SK-N-SH (cell line): ENCODE results near the gene MXRA5. TPM values are rescaled to one million over a fixed set of nuclear protein-coding genes. Genes with fewer than 3 reads are reported as not detected.

Experiments
- CTCF ChIA-PET: fragments of 300-600, 350-600 bp; formaldehyde crosslinking; extraction: SDS; loops from one replicate; lab custom pipeline; 2021; lab: Yijun Ruan, JAX
- POLR2A ChIA-PET: fragments of 350-600 bp; sonication (Branson Sonifier 250); formaldehyde crosslinking; extraction: SDS; loops from one replicate; lab custom pipeline; 2020; ENCODE audit warnings: antibody characterized with exemption, inconsistent platforms; lab: Yijun Ruan, JAX
- DNase-seq: peaks from one replicate; pipeline ENCODE4 v3.0.0; 2012
- H2AFZ ChIP-seq: fragments of 200-600 bp; sonication (generic); 2 replicates; pipeline ENCODE4 v1.8.1; 2016; ENCODE audit warnings: antibody characterized with exemption, mild to moderate bottlenecking, low read depth
- H3F3A ChIP-seq: fragments of 200-600 bp; sonication (generic); replicated peaks from 2 replicates; pipeline ENCODE3; 2016; ENCODE audit warnings: antibody characterized with exemption, mild to moderate bottlenecking; ENCODE audit not compliant: insufficient read depth
- H3K27ac ChIP-seq, 2 experiments: fragments of 200-500 bp in 1 of 2; fragments of 200-600 bp in 1 of 2; sonication (Bioruptor generic) in 1 of 2; sonication (generic), shearing (Covaris generic) in 1 of 2; 2 replicates each; pipeline versions ENCODE4 v1.5.1 to v1.6.1; 2014 to 2016; ENCODE audit warnings: low read depth in 2 of 2, inconsistent platforms in 1 of 2, low read length in 1 of 2, mild to moderate bottlenecking in 1 of 2, mixed read lengths in 1 of 2
- H3K27me3 ChIP-seq: fragments of 200-600 bp; sonication (generic), shearing (Covaris generic); 2 replicates; pipeline ENCODE4 v1.6.1; 2016; ENCODE audit warnings: mixed run types; ENCODE audit not compliant: insufficient read depth
- H3K36me3 ChIP-seq, 2 experiments: fragments of 200-500 bp in 1 of 2; fragments of 200-600 bp in 1 of 2; sonication (Bioruptor generic) in 1 of 2; sonication (generic) in 1 of 2; replicated peaks in 1 of 2; 2 replicates each; pipeline versions ENCODE3 to v1.5.1; 2014 to 2016; ENCODE audit warnings: low read length in 1 of 2, mild to moderate bottlenecking in 1 of 2; ENCODE audit not compliant: insufficient read depth in 2 of 2, control insufficient read depth in 1 of 2
- H3K4me1 ChIP-seq, 2 experiments: fragments of 200-500 bp in 1 of 2; fragments of 200-600 bp in 1 of 2; sonication (Bioruptor generic) in 1 of 2; sonication (generic), shearing (Covaris generic) in 1 of 2; 2 replicates each; pipeline versions ENCODE4 v1.5.1 to v1.6.1; 2014 to 2016; ENCODE audit warnings: low read depth in 1 of 2, low read length in 1 of 2, mixed run types in 1 of 2; ENCODE audit not compliant: insufficient read depth in 2 of 2, control insufficient read depth in 1 of 2
- H3K4me2 ChIP-seq: fragments of 200-600 bp; sonication (generic), shearing (Covaris generic); 2 replicates; pipeline ENCODE4 v1.6.1; 2017; ENCODE audit warnings: mixed run types
- H3K4me3 ChIP-seq, 2 experiments: fragments of 200-500 bp in 1 of 2; fragments of 200-600 bp in 1 of 2; sonication (Bioruptor generic) in 1 of 2; sonication (generic), shearing (Covaris generic) in 1 of 2; 2 replicates each; pipeline versions ENCODE4 v1.5.1 to v1.8.1; 2014 to 2016; ENCODE audit warnings: low read depth in 2 of 2, inconsistent platforms in 1 of 2, low read length in 1 of 2, mild to moderate bottlenecking in 1 of 2, mixed read lengths in 1 of 2, moderate library complexity in 1 of 2
- H3K79me2 ChIP-seq: fragments of 200-600 bp; sonication (generic); 2 replicates; pipeline ENCODE4 v1.8.1; 2017; ENCODE audit warnings: mild to moderate bottlenecking; ENCODE audit not compliant: insufficient read depth
- H3K9ac ChIP-seq: fragments of 200-600 bp; sonication (generic); 2 replicates; pipeline ENCODE4 v1.6.1; 2017; ENCODE audit warnings: mixed run types
- H3K9me2 ChIP-seq: fragments of 200-600 bp; sonication (generic); 2 replicates; pipeline ENCODE4 v1.6.1; 2017; ENCODE audit warnings: mixed run types
- H3K9me3 ChIP-seq: fragments of 200-600 bp; sonication (generic); 2 replicates; pipeline ENCODE4 v1.6.1; 2017; ENCODE audit warnings: mixed run types, mild to moderate bottlenecking, moderate library complexity
- H4K20me1 ChIP-seq: fragments of 200-600 bp; sonication (generic); 2 replicates; pipeline ENCODE4 v1.6.1; 2017; ENCODE audit warnings: mild to moderate bottlenecking, mixed run types; ENCODE audit not compliant: insufficient read depth
- CTCF ChIP-seq: fragments of 200-600 bp; sonication (generic); IDR thresholded peaks from 2 replicates; pipeline ENCODE4 v1.6.1; 2017; ENCODE audit warnings: antibody characterized with exemption, mild to moderate bottlenecking, moderate library complexity
- EP300 ChIP-seq, 2 experiments: IDR thresholded peaks; 2 replicates each; pipeline versions ENCODE4 v1.4.0 to v1.6.1; 2012; ENCODE audit warnings: borderline replicate concordance in 1 of 2, low read depth in 1 of 2, low read length in 1 of 2
- GABPA ChIP-seq: IDR thresholded peaks from 2 replicates; pipeline ENCODE4 v1.4.0; 2012; ENCODE audit warnings: low read depth, mild to moderate bottlenecking
- IRF3 ChIP-seq: fragments of 150-350 bp; IDR thresholded peaks from 2 replicates; pipeline ENCODE4 v1.6.1; 2016; ENCODE audit warnings: mild to moderate bottlenecking, low read depth, low read length
- JUND ChIP-seq: IDR thresholded peaks from 2 replicates; pipeline ENCODE4 v1.4.0; 2012
- MXI1 ChIP-seq: IDR thresholded peaks from 2 replicates; pipeline ENCODE4 v1.6.1; 2012; ENCODE audit warnings: mild to moderate bottlenecking, low read depth, low read length, improper control_type of control experiment
- NFIC ChIP-seq: IDR thresholded peaks from 2 replicates; pipeline ENCODE4 v1.4.0; 2012; ENCODE audit warnings: borderline replicate concordance
- PBX3 ChIP-seq: IDR thresholded peaks from 2 replicates; pipeline ENCODE4; 2012
- SMC3 ChIP-seq: IDR thresholded peaks from 2 replicates; pipeline ENCODE4 v1.6.1; 2012; ENCODE audit warnings: low read depth, low read length, improper control_type of control experiment
- USF2 ChIP-seq: fragments of 150-350 bp; IDR thresholded peaks from 2 replicates; pipeline ENCODE4 v1.6.1; 2017; ENCODE audit warnings: antibody characterized with exemption, low read length, low read depth, borderline replicate concordance
- YY1 ChIP-seq: IDR thresholded peaks from 2 replicates; pipeline ENCODE4 v1.4.0; 2012; ENCODE audit warnings: low read depth, mild to moderate bottlenecking
- ZBTB33 ChIP-seq: IDR thresholded peaks from 2 replicates; pipeline ENCODE4 v1.4.0; 2012; ENCODE audit warnings: low read depth, borderline replicate concordance
- WGBS: methylation state at CpG from one replicate; pipeline ENCODE4 v1.1.6; 2017; ENCODE audit warnings: low lambda C conversion rate; 5-methylcytosine and 5-hydroxymethylcytosine counted together
- polyA plus RNA-seq, 3 experiments: library from polyadenylated mRNA; depleted of rRNA; stranded (reverse); fragments of >200 nt; gene quantifications; 2 replicates each; pipeline ENCODE4 v1.2.3, GENCODE V29; 2012

The MXRA5 gene
- polyA plus RNA-seq, 1 of the 3 experiments (the other 2 are of a cell fraction), result 7.9 TPM

GRCh38 chrX:3388457-3388856 lies 42.0 kb upstream of the MXRA5 start (continued):
- no peak for TF ChIP-seq ZBTB33
- no peak for TF ChIP-seq NFIC
- no peak for TF ChIP-seq PBX3

GRCh38 chrX:3384327-3384726 lies 37.9 kb upstream of the MXRA5 start:
- Histone ChIP-seq H3K27ac (no peak overlapping the region), H3K79me2 (no peaks in the 10 kb centered on the region), H3K9me3 (no peaks in the 10 kb centered on the region), H3K27me3 (no peaks in the 10 kb centered on the region), H4K20me1 (no peaks in the 10 kb centered on the region), H2AFZ (no peak overlapping the region), H3F3A (no peaks in the 10 kb centered on the region), H3K4me3 (no peak overlapping the region), H3K4me2 (no peak overlapping the region), H3K36me3 (no peaks in the 10 kb centered on the region), H3K4me1 (no peaks in the 10 kb centered on the region), H3K9ac (no peak overlapping the region), H3K9me2 (no peaks in the 10 kb centered on the region)
- POLR2A ChIA-PET, result no interaction called here
- TF ChIP-seq SMC3, result no peak
- no peak for TF ChIP-seq USF2
- no peak for TF ChIP-seq JUND
- no peak for TF ChIP-seq IRF3
- no peak for TF ChIP-seq YY1
- no peak for TF ChIP-seq NFIC
- TF ChIP-seq GABPA, result no peak
- WGBS, result 0% methylated on average over 3 of the region's 3 CpGs
- CTCF ChIA-PET, result no interaction called here
- DNase-seq, result no peak

GRCh38 chrX:3380603-3381002 lies 34.2 kb upstream of the MXRA5 start:
- H3K9me3 ChIP-seq, result no peaks in the 10 kb centered on the region
- no peaks in the 10 kb centered on the region for H3K27me3 ChIP-seq
- ChIA-PET POLR2A (no interaction called here), CTCF (no interaction called here)
- H3K4me2 ChIP-seq, result no peak overlapping the region
- no peaks in the 10 kb centered on the region for H3K36me3 ChIP-seq
- no peak overlapping the region for H3K9ac ChIP-seq
- H3K79me2 ChIP-seq, result no peaks in the 10 kb centered on the region
- no peaks in the 10 kb centered on the region for H3K4me1 ChIP-seq
- no peaks in the 10 kb centered on the region for H3F3A ChIP-seq
- no peak overlapping the region for H2AFZ ChIP-seq
- no peak for DNase-seq
- TF ChIP-seq CTCF (no peak), EP300 (IDR thresholded peaks at IDR 0.05; ENCODE audit: borderline replicate concordance in 1 of 2, low read depth in 1 of 2, low read length in 1 of 2) (no peak), USF2 (no peak), MXI1 (no peak)
- WGBS, result 22% methylated on average over 3 of the region's 3 CpGs
- H3K9me2 ChIP-seq, result no peaks in the 10 kb centered on the region
- H3K4me3 ChIP-seq, result no peak overlapping the region
- no peaks in the 10 kb centered on the region for H4K20me1 ChIP-seq
- H3K27ac ChIP-seq, result no peak overlapping the region
